ENCODE data around the gene ZDHHC3. TPM values are rescaled to one million over a fixed set of nuclear protein-coding genes. Genes with fewer than 3 reads are reported as not detected.
"Not testable (repeated sequence)": the region's sequence is repeated elsewhere in the genome, so short reads cannot be mapped to it uniquely, and the experiment has no call there.

ZDHHC3 gene
- total RNA-seq, 1 donor from 2014 or later, result 36.6 TPM

DNA sequence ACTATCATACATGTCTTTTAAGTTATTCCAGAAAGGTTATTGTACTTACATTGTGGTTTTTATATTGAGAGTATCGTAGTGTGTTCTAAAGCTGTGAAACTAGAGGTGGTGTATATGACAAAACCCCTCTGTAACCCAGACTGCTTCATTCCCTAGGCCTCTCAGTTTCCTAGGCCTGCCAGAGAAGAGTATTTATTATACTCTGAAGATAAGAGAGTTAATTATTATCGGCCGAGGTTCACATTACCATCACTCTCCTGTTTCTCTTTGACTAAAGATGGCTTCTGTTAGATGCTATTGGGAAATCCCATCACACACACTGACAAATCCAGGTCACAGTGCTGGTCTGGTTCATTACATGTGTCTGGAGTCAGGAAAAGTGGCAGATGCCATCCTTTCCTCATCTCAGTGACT lies 20.6 kb upstream of the ZDHHC3 start:
- DNase-seq (ENCODE audit: low spot score) (peak; percentile 55), ATAC-seq (peak; percentile 84)

DNA sequence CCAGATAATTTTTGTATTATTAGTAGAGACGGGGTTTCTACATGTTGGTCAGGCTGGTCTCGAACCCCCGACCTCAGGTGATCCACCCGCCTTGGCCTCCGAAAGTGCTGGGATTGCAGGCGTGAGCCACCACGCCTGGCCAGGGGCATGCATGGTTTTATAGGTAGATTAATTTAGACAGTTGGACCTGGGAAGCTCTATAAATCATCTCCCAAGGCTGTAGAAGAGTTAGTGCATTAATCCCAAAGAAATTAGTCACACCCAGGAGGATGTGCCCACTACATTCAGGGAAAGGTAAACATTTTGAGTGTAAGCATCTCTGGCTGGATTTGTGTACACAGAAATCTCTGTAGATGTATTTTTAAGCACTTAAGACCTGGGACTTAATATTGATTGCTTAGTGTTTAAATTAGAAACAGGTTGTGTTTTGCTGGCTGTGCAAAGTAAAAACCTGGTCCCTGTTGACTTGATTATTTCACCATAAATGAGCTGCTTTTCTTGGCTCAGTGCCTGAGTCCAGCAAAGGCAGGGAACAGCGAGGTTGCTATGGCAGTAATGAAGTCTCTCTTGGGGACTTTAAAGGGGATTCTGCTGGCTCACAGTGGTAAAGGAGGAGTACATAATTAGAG lies 19.3 kb upstream of the ZDHHC3 start:
- ATAC-seq (peak; percentile 64), DNase-seq (ENCODE audit: low spot score) (peak; percentile 68)

GRCh38 chr3:44993471-44994205 lies 17.7 kb upstream of the ZDHHC3 start:
- DNase-seq (ENCODE audit: low spot score) (no peak), ATAC-seq (no peak)

DNA sequence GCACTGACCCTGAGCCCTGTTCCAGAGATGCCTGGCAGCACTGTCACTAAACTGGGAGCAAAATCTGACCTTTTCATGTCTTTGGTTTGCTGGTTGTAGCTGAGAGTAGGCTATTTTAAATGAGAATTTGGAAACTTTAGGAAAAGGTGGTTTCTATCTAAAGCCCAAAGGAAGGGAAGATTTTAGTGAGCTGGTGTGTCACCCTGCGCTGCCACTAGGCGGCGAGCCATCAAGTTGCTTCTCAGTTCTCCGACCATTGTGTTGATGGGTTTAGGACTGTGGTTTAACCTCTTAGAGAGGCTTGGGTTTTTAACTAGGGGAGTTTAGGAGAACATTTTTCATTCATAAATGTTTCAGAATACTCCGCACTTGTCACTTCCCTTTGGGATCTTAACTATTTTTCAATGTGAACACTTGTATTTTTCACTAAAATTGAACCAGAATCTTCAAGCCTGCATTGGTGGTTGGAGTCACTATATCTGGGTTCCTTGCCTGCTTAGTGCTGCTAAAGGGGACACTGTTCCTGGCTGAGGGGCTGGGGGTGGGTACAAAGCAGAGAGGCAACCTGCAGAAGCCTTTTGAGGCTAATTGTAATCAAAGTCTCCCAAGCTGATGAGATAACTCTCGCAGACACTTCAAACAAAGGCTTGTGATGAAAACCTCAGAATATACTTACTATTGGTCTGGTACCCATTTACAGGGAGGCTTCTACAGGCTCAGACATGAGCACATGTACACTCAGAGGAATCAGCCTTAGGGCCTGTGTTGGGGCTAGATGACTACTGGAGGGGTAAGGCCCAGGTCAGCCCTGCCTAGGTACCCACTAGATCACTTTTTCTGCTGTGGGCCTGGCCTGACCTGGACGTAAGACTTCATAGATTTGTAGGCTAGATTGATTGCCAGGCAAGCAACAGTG lies 16.8 kb upstream of the ZDHHC3 start:
- no peak for DNase-seq (ENCODE audit: low spot score)
- ATAC-seq, result no peak

- no peak for ATAC-seq
- DNase-seq (ENCODE audit: low spot score), result no peak
Observed at GRCh38 chr3:44991326-44991725, 15.4 kb upstream of the ZDHHC3 start.

DNA sequence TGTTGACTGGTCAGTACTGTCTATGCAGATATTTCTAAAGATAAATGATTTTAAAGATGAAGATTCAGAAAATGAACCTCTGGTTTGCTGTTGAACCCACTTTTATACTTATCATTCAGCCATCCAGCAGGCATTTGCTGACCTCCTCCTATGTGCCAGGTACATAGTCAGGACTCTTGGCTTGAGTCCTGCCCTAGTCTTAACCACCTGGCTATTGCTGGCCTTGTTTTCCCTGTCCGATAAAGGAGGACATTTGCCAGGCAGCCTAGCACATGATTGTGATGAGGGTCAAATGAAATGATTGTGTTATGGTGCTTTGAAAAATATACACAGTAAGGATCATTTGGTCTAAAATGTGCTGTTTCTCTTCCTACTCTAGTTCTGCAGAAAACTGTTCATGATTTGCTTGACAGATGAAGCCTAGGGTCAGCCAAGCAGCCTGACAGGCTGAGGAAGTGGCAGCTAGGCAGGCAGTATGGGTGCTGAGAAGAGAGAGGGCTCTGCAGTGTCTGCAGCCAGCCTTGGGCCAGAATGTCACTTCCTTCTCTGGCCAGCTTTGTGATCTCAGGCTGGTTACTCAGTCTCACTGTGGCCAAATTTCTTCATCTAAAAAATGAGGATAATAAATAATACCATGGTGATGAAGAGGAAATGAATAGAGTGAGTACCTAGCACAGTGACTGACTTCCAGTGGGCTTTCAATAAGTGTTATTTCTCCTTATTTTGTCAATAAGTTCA lies 13.8 kb upstream of the ZDHHC3 start:
- ATAC-seq (no peak), DNase-seq (ENCODE audit: low spot score) (no peak)

DNA sequence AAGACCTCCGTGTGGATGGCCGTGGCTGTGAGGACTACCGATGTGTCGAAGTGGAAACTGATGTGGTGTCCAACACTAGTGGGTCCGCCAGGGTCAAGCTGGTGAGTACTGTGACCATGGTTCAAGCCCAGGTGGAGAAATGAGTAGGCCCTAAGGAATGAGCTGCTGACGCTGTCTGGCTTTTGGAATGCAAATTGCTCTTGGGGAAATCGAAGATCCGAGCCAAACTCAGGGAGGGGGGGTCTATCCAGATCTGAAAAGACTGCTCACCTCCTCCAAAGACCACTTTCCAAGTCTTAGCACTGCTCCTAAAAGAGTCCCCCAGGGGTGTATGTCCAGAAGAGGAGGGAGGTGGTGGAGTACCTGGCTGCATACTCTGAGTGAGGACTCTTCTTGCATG lies 13.2 kb upstream of the ZDHHC3 start:
- DNase-seq (ENCODE audit: low spot score) (no peak), ATAC-seq (no peak)

DNA sequence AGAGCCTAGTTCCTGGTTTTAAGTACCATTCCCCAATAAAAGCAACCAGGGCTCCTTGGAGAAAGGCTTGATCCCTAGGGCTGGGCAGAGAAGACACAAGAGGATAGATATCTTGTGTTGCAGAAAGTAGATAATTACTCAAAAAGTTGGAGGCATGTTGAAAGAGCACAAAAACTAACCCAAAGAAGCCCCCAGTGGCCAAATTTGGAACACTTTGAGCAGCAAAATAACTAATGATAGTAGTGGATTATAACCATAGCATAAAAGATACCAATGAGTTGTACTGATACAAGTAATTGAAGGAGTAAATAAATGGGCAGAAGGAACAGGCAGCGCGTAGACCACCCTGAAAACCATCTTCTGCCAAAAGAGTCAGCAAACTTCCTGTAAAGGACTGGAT lies 12.1 kb upstream of the ZDHHC3 start:
- peak; percentile 20 for ATAC-seq
- no peak for DNase-seq (ENCODE audit: low spot score)

DNA sequence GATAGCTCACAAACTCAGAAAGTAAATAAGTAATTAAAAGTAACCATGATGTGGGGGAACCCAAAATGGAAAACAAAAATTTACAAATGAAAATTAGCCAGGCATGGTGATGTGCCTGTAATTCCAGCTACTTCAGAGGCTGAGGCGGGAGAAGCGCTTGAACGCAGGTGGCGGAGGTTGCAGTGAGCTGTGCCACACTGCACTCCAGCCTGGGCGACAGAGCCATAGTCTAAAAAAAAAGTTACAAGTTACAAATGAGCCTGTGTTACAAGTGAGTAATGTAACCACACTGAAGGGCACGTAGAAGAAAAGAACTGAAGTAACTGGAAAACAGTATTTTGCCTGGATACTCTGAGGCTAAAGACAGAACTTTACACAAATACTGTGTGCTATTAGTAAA lies 11.4 kb upstream of the ZDHHC3 start:
- DNase-seq (ENCODE audit: low spot score) (no peak), ATAC-seq (no peak)

GRCh38 chr3:44986330-44986729 lies 10.4 kb upstream of the ZDHHC3 start:
- not testable (repeated sequence) for ATAC-seq; DNase-seq (ENCODE audit: low spot score)

DNA sequence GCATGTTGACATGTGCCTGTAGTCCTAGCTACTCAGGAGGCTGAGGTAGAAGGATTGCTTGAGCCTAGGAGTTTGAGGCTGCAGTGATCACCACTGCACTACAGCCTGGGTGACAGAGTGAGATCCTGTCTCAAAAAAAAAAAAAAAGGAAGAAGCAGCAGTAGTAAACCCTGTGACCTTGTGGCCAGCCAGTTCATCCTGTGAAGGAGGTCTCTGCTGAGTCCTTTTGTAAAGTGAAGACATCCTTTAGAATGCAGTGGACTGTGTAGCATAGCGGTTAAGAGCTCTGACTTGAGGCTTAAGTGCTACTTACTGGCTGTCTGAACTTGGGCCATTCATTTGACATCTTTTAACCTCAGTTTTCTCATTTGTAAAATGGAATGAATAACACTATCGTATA lies 8.4 kb upstream of the ZDHHC3 start:
- ATAC-seq (no peak), DNase-seq (ENCODE audit: low spot score) (no peak)

DNA sequence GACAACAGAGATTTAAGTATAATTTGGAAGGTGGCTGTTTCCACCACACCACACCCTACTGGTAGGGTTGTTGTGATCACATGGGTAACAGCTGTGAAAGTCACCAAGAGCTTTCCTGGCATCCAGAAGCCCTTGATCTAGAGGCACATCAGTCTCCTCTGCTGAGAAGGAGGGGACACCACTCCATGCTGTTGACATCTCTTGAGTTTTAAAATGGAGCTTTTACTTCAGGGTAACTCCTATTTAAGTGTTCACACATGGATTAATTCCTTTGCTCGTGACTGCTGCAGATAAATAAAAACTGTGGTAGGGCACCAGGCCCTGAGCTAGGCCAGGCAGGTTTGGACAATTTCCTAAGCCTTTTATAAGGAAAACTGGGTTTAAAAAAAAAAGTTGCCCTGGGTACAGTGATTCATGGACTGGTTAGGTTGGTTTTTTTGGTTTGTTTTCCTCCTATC lies 7.5 kb upstream of the ZDHHC3 start:
- no peak for DNase-seq (ENCODE audit: low spot score)
- peak; percentile 41 for ATAC-seq

- DNase-seq (ENCODE audit: low spot score), result no peak
- no peak for ATAC-seq
Observed at GRCh38 chr3:44982817-44983216, 6.8 kb upstream of the ZDHHC3 start.

DNA sequence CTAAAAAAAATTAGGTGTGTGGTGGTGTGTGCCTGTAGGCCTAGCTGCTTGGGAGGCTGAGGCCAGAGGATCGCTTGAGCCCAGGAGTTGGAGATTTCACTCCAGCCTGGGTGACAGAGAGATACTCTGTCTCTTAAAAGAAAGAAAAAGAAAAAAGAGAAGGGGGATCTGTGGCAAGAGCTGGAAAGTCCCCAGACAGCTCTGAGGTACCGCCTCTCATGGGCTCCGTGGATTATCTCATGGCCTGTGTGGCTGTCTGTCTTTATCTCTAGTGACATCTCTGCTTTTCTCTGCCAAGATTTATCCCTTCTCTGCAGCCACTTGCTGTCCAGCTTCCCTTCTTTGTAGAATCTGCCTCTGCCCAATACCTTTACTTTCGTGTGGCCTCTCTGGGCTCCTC lies 5.8 kb upstream of the ZDHHC3 start:
- DNase-seq (ENCODE audit: low spot score), result no peak

GRCh38 chr3:44981220-44981619 lies 5.2 kb upstream of the ZDHHC3 start:
- ATAC-seq (no peak), DNase-seq (ENCODE audit: low spot score) (no peak)

More for the DNA sequence above, 5.8 kb upstream of the ZDHHC3 start:
- no peak for ATAC-seq

DNA sequence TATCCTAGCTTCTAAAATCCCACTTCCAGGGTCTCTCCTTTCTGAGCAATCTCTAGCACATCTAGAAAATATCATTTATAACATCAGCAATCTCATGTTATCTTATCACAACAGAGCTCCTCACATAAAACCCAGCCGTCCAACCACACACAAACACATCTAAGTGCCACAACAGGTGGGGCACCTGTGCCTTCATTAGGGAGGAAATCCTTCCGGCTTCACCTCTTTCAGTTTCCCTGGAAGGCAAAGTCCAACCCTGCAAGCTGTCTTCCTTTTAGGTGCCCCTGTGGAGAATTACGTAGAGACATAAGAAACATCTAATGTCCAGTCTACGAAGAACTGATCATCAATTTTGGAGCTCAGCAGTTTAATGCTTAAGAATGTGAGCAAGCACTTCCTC lies 1.6 kb downstream of the ZDHHC3 start:
- ATAC-seq, result no peak
- DNase-seq (ENCODE audit: low spot score), result no peak

GRCh38 chr3:44970926-44971490 lies 5.0 kb downstream of the ZDHHC3 start:
- no peak for DNase-seq (ENCODE audit: low spot score)
- no peak for ATAC-seq

DNA sequence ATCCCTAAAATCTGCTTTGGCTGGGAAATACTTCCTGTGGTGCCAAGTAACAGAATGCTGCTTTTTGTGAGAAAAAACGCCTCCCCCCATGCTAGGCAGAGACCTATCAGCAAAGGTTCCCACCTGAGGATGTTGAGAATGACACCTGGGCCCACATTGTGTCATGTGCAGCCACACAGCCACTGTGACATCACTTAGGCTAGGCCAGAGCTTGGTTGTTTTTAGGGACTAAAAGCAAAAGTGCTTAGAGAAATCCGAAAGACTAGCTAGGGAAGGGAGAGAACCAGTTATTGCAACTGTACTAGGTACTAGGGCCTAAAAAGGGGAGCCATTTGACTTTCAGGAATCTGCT lies 6.2 kb downstream of the ZDHHC3 start:
- DNase-seq (ENCODE audit: low spot score) (no peak), ATAC-seq (no peak)

- DNase-seq (ENCODE audit: low spot score) (no peak), ATAC-seq (no peak)
Observed at GRCh38 chr3:44969154-44969827, 6.7 kb downstream of the ZDHHC3 start.

DNA sequence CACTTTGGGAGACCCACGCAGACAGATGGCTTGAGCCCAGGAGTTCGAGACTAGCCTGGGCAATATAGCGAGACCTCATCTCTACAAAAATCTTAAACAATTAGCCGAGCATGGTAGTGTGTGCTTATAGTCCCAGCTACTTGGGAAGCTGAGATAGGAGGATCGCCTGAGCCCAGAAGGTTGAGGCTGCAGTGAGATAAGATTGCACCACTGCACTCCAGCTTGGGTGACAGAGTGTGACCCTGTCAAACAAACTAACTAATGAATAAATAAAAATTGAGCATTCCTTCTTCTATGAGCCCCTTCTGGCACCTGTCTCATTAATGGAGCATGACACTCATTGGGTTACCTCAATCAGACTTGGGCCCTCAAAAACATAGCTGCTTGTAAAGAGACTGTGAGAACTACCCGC lies 7.5 kb downstream of the ZDHHC3 start:
- no peak for ATAC-seq
- no peak for DNase-seq (ENCODE audit: low spot score)

Measured in left lobe of liver (tissue), 2 donors.